GM19023 (cell line): Measurements from ENCODE around the gene BRME1.
A peak's percentile ranks its signal among the peaks of the same experiment; 100 is the strongest.
"Not testable (repeated sequence)": the region's sequence is repeated elsewhere in the genome, so short reads cannot be mapped to it uniquely, and the experiment has no call there.

ENCODE experiments used
- ATAC-seq: cut with Tn5 transposase; IDR thresholded peaks from one replicate; pipeline ENCODE4 v1.9.1; 2021; ENCODE audit warnings: mild to moderate bottlenecking, moderate library complexity; ENCODE audit not compliant: unreplicated experiment

BRME1 gene

DNA sequence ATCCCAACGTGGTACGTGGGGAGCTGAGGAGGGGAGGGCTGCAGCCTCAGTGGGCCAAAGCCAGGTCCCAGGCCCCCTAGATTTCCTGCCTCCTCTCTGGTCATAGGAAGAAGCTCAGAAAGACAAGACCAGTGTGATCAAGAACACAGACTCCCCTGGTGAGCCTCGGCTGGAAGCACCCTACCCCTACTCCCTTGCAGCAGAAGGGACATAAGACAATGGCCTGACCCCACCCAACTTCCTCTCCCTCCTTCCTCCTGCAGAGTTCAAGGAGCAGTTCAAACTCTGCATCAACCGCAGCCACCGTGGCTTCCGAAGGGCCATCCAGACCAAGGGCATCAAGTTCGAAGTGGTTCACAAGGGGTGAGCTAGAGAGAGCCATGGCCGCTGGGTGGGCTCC, 20.8 kb upstream of the BRME1 start:
- no peak for ATAC-seq

DNA sequence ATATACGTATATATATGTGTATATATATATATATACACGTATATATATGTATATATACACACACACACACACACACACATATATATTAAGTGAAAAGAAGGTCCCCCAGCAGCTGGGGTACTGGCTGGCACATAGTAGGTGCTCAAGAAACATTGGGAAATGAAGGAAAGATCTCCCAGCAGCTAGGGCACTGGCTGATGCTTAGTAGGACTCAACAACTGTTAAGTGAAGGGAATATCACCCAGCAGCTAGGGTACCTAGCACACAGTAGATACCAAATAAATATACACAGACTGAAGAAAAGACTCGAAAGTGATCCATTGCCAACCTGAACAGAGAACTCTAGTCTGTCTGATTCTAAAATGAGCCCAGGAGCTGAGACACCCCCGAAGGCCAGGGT, 20.1 kb upstream of the BRME1 start:
- no peak for ATAC-seq

DNA sequence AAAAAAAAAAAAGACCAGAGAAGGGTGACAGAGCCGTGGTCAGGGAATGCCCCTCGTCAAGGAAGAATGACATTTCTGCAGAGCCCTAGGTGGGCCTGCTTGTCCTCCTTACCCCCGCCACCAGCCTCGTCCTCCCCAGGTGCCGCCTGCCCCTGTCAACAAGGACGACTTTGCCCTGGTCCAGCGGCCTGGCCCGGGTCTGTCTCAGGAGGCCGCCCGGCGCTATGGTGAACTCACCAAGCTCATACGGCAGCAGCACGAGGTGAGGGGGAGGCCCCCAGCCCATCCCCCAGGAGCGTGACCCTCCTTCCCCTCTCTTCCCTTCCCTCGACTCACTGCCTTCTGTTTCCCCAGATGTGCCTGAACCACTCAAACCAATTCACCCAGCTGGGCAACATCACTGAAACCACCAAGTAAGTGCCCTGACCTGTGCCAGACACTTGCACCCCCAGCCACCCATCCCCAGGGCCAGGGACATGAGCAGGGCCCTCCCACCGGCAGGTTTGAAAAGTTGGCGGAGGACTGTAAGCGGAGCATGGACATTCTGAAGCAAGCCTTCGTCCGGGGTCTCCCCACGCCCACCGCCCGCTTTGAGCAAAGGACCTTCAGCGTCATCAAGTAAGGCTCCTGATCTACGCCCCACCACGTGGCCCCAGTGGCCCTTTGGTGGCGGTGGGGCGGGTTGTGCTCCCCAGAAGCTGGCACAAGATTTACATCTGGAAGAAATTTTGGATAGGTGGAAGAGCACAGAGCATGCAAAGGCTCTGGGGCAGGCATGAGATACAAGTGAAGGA, 17.5 kb upstream of the BRME1 start:
- ATAC-seq, result no peak

GRCh38 chr19:13922118-13922517, 16.2 kb upstream of the BRME1 start:
- ATAC-seq, result not testable (repeated sequence)

- ATAC-seq, result no peak
These were observed 15.2 kb upstream of the BRME1 start for GRCh38 chr19:13920940-13921747.

- no peak for ATAC-seq
These were observed 14.6 kb upstream of the BRME1 start for GRCh38 chr19:13920524-13920923.

GRCh38 chr19:13918726-13919411, 13.0 kb upstream of the BRME1 start:
- ATAC-seq, result no peak

GRCh38 chr19:13917888-13918406, 12.0 kb upstream of the BRME1 start:
- no peak for ATAC-seq

GRCh38 chr19:13914777-13915176, 8.9 kb upstream of the BRME1 start:
- no peak for ATAC-seq

- no peak for ATAC-seq
These were observed 7.4 kb upstream of the BRME1 start for GRCh38 chr19:13913352-13913751.

- no peak for ATAC-seq
These were observed 3.5 kb upstream of the BRME1 start for GRCh38 chr19:13909430-13909829.

DNA sequence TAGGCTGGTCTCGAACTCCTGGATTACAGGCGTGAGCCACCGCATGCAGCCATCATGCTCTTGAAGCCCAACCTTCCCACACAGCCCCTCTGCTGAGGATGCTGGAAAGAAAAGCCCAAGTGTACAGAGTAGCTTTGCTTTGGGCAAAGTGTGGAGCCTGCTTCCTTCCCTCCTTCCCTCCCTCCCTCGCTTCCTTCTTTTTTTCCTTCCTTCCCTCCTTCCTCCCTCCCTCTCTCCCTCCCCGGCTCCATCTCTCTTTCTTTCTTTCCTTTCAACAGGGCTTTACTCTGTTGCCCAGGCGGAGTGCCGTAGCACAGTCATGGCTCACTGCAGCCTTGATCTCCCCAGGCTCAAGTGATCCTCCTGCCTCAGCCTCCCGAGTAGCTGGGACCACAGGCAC, 2.8 kb upstream of the BRME1 start:
- no peak for ATAC-seq

- ATAC-seq, result no peak
These were observed 993 bp upstream of the BRME1 start for GRCh38 chr19:13906910-13907309.

- ATAC-seq, result peak; percentile 20
These were observed 596 bp upstream of the BRME1 start for GRCh38 chr19:13906521-13906904.

- ATAC-seq, result no peak
These were observed 2.8 kb downstream of the BRME1 start for GRCh38 chr19:13902993-13903555.

GRCh38 chr19:13899912-13900584, 5.9 kb downstream of the BRME1 start:
- no peak for ATAC-seq

DNA sequence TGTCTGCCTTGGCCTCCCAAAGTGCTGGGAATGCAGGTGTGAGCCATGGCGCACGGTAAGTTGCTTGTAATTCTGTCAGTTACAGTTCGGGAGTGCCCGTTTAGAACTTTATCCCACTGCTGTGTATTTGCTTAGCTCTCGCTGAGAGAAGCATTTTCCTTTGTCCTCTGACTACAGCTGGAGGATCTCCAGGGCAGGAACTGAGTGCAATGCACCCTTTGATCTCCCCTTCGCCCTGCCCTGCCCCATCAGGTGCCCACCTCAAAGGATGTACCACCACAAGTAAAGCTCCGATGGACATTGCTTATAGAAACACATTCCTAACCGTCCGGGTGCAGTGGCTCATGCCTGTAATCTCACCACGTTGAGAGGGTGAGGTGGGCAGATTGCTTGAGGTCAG, 6.5 kb downstream of the BRME1 start:
- no peak for ATAC-seq

DNA sequence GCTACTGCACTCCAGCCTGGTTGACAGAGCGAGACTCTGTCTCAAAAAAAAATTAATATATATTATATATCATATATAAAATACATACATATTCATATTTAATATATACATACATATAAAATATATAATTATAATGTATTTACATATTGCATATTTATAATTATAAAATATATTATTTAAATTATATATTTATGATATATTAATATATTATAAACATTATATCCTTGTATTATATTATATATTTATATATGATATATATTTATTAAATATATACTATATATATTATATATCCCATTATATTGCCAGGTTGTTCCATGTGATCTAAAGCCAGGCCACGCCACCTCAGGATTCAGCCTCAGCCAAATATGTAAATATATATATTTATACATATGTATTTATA, 9.7 kb downstream of the BRME1 start:
- ATAC-seq, result no peak

DNA sequence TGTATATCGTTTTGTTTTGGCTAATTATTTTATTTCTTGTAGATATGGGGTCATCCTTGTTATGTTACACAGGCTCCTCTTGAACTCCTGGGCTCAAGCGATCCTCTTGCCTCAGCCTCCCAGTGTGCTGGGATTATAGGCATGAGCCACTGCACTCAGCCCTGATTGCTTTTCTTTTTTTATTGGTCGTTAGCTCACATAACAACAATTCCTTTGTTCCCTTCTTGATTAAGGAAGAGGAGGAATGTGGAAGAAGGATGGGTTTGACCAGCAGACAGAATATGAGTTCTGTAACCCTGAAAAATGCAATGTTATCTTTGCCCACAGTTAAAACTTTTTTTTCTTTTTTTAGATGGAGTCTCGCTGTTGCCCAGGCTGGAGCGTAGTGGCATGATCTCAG, 11.4 kb downstream of the BRME1 start:
- ATAC-seq, result no peak

GRCh38 chr19:13892870-13893269, 13.0 kb downstream of the BRME1 start:
- ATAC-seq, result no peak

- no peak for ATAC-seq
These were observed 15.8 kb downstream of the BRME1 start for GRCh38 chr19:13890136-13890535.
